CD4-positive, alpha-beta T cell treated with Interleukin-4 for 1 hour (primary cell): ENCODE data around the gene RPAP3.
"Not testable (repeated sequence)": the region's sequence is repeated elsewhere in the genome, so short reads cannot be mapped to it uniquely, and the experiment has no call there.

Experiments
- DNase-seq, 2 donors: peaks; one replicate each; pipeline ENCODE4 v3.0.0-alpha.2; 2020 to 2022

RPAP3 gene

GRCh38 chr12:47717443-47718193 lies 11.8 kb upstream of the RPAP3 start:
- DNase-seq = peak; percentile 60 to 65

GRCh38 chr12:47717046-47717442 lies 11.2 kb upstream of the RPAP3 start:
- no peak for DNase-seq

- DNase-seq = no peak
These were observed 10.2 kb upstream of the RPAP3 start for GRCh38 chr12:47715877-47716548.

- peak; percentile 84 for DNase-seq
These were observed 9.6 kb upstream of the RPAP3 start for GRCh38 chr12:47715393-47715876.

GRCh38 chr12:47714826-47715386 lies 9.1 kb upstream of the RPAP3 start:
- DNase-seq = no peak

GRCh38 chr12:47712171-47712570 lies 6.3 kb upstream of the RPAP3 start:
- no peak for DNase-seq

- no peak for DNase-seq
These were observed 5.6 kb upstream of the RPAP3 start for GRCh38 chr12:47711448-47711847.

- no peak for DNase-seq
These were observed 4.4 kb upstream of the RPAP3 start for GRCh38 chr12:47710278-47710677.

GRCh38 chr12:47709671-47710070 lies 3.8 kb upstream of the RPAP3 start:
- no peak for DNase-seq

- no peak for DNase-seq
These were observed 3.4 kb upstream of the RPAP3 start for GRCh38 chr12:47709237-47709636.

- DNase-seq = no peak
These were observed 2.2 kb upstream of the RPAP3 start for GRCh38 chr12:47707905-47708543.

- no peak for DNase-seq
These were observed 1.5 kb upstream of the RPAP3 start for GRCh38 chr12:47707355-47707754.

- DNase-seq = no peak
These were observed 633 bp downstream of the RPAP3 start for GRCh38 chr12:47705229-47705565.

- DNase-seq = no peak
These were observed 1.1 kb downstream of the RPAP3 start for GRCh38 chr12:47704719-47705118.

- no peak for DNase-seq
These were observed 5.6 kb downstream of the RPAP3 start for GRCh38 chr12:47700263-47700662.

- no peak for DNase-seq
These were observed 7.2 kb downstream of the RPAP3 start for GRCh38 chr12:47698631-47699030.

GRCh38 chr12:47698055-47698454 lies 7.8 kb downstream of the RPAP3 start:
- no peak for DNase-seq

- DNase-seq = no peak
These were observed 16.6 kb downstream of the RPAP3 start for GRCh38 chr12:47689215-47689614.

- no peak for DNase-seq
These were observed 18.2 kb downstream of the RPAP3 start for GRCh38 chr12:47687636-47688035.

- peak in 1 of 2 donors; percentile 45 for DNase-seq
These were observed 19.1 kb downstream of the RPAP3 start for GRCh38 chr12:47686645-47687240.

GRCh38 chr12:47679785-47680184 lies 26.0 kb downstream of the RPAP3 start:
- DNase-seq = no peak

- DNase-seq = no peak
These were observed 33.8 kb downstream of the RPAP3 start for GRCh38 chr12:47672068-47672467.

GRCh38 chr12:47667935-47668334 lies 37.9 kb downstream of the RPAP3 start:
- DNase-seq = not testable (repeated sequence)
